AG08395 (cell line): ENCODE results near the gene OLA1.

Source experiments
- DNase-seq: peaks from one replicate; pipeline ENCODE4 v3.0.0; 2012; ENCODE audit warnings: mixed read lengths, low spot score

OLA1 gene

DNA sequence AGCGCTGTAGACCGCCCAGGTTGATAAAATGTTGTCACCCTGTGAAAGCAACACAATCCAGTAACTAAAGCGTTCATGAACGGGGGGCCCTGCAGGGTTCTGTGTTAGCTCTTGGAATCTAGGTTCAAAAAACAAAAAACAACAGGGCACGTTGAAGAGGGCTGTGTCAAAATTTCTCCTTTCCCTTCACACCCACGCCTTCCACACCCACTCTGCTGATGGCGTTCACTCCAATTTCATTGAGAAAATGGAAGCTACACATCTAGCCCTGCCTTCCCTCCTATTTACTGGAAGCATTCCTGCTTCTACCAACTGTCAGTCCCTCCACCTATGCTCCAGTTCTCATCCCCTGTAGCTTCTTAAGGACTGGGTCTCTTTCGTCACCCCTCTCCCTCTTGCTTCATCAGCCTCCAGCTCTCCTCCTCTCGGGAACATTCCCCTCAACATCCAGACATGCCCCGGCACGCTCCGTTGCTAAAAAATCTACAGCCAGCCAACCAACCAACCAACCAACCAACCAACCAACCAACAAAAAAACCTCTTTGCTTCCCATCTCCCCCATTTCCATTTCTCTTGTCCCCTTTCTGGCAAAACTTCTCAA is 184.7 kb downstream of the OLA1 start:
- DNase-seq = no peak

DNA sequence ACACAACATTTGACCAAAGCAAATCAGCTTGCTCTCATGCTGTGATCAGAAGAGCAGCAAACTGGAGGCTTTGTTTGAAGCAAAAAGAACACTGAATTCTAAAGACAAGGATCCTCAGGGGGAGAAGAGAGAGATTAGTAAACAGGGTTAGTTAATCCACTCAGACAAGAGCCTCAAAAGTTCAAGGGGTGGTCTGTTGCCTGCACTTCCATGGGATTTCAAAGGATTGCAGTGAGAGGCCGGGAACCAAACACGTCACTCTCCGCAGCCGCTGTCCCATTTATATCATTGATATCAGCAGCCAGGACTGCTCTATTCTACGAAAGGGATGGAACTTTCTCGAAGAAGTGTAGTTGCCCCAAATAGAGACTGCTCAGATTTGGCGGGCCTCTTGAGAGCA is 185.4 kb downstream of the OLA1 start:
- no peak for DNase-seq

DNA sequence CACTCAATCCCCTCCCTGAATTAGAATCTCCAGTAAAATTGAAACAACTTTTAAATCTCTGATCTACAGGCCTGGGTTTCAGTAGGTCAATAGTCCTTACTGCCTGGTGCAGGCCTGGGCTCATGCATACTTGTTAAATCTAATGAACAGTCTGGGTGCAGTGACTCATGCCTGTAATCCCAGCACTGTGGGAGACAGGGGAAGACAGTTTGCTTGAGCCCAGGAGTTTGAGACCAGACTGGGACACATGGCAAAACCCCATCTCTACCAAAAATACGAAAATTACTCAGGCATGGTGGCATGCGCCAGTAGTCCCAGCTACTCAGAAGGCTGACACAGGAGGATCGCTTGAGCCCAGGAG is 188.5 kb downstream of the OLA1 start:
- peak; percentile 31 for DNase-seq

DNA sequence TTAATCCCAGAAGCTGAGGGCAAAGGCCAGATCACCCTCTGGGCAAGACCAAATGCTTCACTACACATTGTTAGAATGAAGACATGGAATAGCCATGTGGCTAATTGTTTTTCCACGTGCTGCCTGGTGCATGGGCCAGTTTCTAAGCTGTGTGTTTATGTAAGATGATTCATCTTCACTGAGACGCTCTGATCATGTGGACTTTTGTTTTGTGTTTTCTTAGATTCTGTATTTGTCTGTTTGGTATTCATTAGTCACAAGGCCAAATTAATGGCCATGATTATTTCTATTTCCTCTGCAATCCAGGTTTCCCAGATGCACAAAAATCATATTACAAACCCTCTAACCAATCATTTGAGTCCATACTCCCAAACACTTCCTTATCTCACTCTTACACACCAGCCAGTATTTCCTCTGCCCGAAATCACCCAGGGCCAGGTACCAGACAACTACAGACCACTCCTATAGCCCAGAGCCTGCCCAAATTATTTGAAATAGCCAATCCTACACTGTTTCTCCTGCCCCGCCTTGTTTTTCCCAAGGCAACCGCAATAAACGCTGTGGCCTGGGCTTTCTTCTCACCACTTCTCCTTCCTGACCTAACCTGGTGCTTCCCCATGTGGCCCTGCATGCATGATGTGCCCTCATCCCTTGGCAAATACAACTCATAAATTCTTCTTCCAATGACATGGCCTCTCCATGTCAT is 189.0 kb downstream of the OLA1 start:
- DNase-seq = peak; percentile 56

DNA sequence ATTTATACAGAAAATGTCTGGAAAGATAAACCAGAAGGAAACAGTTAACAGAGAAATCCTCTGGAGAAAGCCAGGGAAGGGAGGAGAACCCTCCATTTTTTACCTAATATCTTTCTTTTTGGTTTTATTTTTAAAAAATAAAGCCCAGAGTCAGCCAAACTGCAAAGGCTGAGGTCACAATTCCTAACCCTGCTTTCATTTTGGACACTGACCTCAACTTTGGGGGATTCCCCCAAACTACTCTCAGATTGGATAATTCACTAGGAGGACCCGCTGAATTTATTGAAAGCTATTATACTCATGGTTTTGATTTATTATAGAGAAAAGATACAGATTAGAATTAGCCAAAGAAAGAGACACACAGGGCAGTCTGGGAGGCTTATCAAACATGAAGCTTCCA is 189.9 kb downstream of the OLA1 start:
- no peak for DNase-seq

DNA sequence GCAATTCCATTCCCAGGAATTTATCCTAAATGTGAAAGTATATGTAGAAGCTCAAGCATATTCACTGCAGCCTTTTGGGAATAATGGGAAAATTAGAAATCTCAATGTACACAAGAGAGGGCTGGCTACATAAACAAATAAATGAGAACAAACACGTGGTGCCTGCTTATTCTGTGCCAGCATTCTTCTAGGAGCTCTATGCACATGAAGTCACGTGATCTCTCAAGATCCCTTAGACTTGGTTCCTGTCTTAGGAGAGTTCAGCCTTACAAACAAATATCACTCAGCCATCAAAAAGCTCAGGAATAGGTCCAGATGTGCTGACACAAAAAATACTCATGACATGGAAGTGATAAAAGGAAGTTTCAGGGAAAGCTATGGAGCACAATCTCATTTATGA is 190.3 kb downstream of the OLA1 start:
- no peak for DNase-seq

DNA sequence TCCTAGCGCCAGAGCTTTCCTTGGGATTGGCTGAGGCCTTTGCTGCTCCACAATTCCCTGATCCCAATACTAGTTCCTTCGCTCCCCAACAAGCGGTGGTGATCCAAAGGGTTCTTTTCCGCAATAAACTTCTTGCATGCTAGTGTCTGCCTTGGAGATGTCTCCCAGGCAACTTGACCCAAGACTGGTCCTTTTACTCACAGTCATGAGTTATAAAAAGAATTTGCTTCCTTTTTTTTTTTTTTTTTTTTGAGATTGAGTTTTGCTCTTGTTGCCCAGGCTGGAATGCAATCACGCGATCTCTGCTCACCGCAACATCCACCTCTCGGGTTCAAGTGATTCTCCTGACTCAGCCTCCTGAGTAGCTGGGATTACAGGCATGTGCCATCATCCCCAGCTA is 193.4 kb downstream of the OLA1 start:
- DNase-seq = no peak

DNA sequence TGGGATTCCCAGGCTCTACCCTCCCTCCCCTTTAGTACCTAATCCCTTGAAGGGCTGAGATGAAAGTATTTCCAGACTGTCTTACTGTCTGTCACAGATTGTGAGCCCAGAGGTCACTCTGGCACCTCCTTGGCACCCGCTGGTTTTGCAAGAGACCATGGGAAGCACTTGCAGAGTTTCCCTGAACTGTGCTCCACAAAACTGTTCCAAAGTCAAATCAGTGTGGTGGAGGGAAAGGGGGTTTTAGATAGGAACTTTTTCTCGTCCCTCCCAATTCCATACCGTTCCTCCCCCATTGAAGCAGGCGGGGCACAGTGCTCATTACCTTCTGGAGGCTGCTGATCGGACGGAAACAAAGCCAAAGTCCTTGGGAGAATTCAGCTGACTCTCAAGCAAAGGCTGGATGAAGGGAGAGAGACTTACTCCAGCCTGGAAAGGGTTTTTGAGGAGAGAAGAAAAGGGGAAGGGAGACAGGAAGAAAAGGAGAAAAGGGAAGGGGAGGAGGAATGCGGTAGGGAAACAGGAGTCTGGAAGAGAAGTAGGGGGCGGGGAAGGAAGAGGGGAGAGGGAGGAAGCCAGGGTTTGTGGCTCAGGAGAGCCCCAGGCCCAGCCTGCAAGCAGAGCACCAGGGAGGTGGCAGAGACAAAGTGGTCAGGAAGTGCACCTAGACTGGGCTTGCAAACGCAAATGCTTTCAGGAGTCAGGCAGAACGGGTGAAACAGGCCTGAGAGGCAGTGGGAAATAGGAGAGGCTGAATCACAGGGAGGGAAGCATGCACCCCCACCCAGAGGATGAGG is 194.8 kb downstream of the OLA1 start:
- no peak for DNase-seq

DNA sequence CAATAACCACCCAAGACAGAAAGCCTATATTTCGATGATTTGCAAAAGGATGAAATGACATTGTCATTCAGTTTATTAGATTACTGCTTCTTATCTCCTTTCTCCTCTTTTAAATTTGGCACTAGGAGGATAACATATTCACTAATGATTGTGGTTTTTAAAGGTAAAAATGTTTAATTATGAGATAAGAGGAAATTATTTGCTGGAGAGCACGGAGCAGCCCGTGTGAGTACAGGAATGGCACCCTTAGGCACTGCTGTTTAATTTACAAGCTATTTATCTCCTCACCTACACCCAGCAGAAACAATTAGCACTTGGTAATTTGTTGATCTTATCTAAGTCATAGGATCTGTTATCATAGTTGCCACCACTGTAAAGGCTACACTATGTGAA is 195.8 kb downstream of the OLA1 start:
- DNase-seq = no peak

DNA sequence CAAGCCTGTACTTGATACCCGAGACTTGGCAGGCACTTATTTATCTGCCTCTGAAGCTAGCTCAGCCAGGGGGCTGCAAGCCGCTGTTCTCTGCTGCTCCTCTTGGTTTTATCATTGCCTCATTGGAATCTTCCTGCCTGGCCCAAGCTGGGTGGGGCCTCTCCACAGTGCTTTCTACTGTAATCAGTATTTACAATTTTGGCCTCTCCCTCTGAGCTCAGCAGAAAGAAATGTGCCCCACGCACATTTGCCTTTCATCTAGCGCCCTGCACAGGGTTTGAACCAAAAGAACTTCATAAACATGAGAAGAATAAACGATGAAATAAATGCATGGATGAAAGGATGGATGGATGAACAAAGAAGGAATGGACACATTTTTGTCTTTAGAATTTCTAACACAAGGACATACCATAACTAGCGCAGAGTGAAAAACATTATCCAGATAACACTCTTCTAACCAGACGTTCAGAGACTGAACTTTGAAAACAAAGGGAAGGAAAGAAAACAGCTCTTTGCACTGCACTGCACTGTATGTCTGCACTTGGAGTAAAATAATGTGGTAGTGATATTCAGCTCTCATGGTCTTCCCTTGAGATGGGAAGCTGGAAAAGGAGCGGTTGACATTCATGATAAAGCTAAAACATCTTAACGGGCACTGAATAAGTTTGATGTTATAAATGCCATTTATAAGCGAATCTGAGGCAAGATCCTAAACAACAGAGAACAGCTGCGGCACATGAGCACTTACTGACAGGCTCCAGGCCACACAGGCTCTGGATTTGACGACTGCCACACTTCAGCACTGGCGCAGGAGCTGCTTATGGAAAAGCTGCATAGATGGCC is 196.4 kb downstream of the OLA1 start:
- peak; percentile 74 for DNase-seq

DNA sequence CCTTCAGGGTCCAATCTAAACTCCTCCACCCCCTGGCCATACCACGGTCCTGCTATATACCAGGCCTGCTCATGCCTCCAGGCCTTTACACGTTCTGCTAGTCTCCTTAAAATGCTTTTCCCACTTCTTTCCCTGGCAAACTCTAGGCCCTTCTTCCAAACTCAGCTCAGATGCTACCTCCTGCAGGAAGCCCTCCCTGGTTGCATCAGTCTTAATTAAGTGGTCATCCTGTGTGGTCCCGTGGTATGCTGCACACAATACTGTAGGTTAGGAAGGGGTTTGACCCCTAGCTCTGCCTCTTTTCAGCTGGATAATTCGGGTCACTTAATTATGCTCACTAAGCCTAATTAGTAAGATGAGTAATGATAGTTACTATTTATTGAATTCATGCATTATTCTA is 197.3 kb downstream of the OLA1 start:
- DNase-seq = no peak

DNA sequence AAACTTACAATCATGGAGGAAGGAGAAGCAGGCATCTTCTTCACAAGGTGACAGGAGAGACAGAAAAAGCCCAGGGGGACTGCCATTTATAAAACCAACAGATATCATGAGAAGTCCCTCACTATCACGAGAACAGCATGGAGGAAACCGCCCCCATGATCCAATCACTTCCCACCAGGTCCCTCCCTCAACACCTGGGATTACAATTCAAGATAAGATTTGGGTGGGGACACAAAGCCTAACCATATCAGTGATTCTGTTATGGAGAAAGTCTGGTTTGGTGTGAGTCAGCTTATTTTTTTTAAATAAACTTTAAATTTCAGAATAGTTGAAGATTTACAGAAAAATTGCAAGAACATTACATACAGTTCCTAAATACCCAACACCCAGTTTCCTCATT is 198.4 kb downstream of the OLA1 start:
- DNase-seq = no peak

DNA sequence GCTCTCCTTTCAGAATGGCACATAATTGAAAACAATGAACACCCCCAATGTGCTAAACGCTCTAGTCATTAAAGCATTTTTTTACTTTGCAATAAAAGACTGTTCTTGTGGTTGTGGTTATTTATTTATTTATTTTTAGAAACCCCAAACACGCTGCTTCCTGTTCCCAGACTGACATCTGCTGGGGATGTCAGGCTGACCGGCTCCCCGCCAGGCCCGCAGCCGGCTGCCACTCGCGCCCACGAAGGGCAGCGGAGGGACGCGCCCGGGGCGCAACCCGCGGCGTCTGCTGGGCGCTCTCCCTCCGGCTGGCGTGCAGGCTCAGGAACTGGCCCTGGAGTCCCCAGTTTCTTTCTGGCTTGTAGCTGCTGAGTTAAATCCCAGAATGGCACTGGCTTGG is 200.1 kb downstream of the OLA1 start:
- no peak for DNase-seq

DNA sequence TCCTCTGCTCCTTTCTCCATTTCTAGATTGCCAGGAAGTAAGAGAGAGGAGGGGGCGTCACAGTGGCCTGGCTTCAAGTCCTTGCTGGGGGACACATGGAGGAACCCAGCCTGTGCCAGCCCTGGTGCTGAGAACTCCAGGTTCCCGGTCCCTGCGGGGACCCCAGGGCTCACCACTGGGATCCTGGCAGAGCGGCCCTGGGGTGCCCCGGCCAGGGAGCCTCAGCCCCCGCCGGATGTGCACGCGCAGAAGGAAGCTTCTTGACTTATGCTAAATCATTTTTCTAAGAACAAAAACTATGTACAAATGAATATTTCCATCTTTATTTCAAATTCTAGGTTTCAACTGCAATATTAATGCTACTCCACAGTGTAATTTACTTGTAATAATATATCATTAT is 200.6 kb downstream of the OLA1 start:
- DNase-seq = no peak

DNA sequence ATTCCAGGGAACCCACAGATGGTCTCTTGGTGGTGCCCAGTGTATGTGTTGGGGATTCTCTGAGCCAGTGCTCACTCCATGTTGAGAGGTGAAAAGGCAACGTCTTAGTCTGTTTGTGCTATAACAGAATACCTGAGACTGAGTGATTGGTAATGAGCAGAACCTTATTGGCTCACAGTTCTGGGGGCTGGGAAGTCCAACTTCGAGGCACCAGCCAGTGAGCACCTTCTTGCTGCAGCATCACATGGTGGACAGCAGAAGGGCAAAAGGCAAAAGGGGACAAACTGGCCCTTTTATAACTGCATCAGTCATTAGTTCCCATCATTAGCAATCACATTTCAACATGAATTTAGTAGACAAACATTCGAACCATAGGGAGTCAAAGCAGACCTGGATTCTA is 202.2 kb downstream of the OLA1 start:
- DNase-seq = no peak

DNA sequence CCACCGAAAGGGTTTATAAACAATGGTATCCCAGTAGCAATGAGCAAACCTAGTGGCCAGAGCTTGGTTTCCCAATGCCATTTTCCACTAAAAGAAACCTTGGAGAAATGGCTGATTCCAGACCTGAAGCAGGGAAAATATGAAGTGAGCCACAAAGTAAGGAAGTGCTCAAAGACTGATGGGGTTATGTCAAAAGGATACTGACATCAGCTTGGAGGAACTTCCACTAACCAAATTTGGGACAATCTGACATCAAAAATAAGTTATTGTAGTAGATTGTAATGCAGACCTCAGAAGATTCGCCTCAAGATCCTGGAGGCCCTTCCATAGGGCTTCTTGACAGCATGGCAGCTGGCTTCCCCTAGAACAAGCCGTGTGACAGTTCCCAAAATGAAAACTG is 203.8 kb downstream of the OLA1 start:
- no peak for DNase-seq

DNA sequence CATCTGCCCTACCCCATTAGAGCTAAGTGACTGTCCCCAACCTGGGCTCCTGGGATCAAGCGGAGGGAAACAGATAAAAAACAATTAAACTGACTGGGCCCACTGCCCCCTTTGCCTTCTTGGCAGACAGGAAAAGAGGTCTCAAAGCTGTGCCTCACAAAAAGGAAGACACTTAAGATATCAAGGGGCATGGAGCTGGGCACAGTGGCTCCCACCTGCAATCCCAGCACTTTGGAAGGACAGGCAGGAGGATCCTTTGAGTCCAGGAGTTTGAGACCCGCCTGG is 208.0 kb downstream of the OLA1 start:
- no peak for DNase-seq

DNA sequence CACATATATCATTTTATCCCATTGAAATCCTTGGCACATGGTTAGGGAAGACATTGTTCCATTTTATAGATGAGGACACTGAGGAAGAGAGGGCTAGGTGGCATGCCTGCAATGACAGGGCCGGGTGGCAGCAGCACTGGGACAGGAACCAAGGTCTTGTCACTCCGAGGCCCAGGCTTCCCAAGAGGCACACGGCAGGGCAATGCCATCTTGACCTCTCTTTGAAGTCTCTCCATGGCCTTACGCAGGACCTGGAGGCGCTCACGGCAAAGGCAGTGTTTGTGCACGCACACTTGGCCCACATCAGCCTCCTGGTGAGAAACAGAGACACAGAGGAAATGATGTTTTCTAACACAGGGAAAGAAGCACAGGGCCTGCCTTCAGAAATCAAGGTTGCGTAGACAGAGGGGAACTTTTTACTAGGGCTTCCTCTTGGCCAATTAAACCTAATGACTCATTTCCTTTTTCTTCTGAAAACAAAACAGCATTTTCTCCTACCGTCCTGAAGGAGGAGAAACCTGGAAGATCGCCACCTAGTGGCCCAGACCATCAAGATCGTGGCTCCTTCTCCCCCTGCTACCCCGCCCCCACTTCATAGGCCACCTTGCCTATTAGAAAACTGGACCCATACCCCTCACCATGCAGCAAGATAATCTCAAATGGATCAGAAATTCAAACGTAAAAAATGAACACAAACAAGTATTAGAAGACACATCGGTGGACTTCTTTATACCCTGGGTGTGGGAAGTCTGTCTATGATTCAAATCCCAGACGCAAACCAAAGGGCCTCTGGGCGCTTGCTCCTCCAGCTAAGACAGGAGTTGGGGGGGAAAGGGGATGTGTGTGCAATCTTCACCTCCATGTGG is 208.5 kb downstream of the OLA1 start:
- peak; percentile 91 for DNase-seq

DNA sequence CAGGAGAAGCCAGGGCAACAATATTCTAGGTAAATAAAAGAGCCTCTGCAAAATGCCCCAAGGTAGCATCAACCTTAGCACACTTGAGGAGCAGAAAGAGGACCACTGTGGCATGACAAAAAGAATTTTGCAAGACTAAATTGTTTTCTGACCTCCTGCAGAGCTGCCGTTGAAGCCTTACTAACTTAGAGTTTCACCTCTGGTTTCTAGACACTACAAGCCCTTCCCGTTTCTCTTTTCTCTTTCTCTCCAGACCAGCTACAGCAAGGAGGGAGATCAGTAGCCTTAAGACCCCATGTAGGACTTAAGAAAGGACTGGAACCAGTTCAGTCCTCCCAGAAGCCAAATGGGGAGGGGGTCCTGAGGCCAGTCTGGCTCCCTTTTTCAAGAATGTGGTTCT is 209.9 kb downstream of the OLA1 start:
- no peak for DNase-seq

DNA sequence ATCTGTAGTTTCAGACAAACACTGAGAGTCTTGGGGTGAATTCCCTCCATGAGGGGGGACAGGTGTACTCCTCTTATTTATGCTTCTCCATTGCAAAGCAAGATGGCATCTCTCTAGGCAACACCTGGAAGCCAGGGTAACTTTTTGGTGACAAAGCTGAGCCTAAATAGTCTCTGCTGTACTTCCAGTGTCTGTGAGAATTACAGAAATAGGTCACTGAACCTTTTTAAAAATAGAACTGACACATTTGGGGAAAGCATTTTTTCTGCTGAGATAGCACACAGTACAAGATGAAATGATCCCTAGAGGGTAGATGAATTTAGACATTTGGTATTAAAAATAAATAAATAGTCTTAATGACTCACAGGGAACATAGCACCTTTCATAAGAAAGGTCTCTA is 211.5 kb downstream of the OLA1 start:
- no peak for DNase-seq

DNA sequence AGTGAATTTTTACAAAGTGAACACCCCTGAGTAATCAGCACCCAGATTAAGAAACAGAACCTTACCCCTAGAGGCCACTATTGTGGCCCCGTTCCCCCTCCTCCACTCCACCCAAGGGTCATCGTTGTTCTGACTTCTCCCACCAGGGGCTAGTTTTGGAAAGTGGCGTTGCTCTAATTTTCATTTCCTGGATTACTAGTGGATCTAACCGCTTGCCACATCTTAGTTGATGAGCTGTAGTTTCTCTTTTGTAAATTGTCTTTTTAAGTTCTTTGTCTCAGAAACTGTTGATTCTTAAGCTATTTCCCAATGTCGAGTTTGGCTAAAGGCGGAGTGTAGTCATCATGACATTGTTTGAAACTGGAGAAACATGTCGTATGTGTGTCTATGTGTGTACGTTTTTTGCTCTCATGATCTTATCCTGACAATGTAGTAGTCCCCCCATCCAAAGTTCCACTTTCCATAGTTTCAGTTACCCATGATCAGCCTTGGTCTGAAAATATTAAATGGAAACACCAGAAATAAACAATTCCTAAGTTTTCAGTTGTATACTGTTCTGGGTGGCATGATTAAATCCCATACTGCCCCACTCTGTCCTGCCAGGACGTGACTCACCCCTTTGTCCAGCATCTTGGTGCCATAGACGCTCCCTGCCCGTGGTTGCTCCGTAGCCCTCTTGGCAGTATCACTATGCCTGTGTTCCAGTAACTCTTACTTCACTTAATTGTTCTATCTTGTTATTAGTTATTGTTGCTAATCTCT is 212.2 kb downstream of the OLA1 start:
- peak; percentile 64 for DNase-seq
